ENCODE results near the gene SLC44A3.
A peak's percentile ranks its signal among the peaks of the same experiment; 100 is the strongest.

The SLC44A3 gene

DNA sequence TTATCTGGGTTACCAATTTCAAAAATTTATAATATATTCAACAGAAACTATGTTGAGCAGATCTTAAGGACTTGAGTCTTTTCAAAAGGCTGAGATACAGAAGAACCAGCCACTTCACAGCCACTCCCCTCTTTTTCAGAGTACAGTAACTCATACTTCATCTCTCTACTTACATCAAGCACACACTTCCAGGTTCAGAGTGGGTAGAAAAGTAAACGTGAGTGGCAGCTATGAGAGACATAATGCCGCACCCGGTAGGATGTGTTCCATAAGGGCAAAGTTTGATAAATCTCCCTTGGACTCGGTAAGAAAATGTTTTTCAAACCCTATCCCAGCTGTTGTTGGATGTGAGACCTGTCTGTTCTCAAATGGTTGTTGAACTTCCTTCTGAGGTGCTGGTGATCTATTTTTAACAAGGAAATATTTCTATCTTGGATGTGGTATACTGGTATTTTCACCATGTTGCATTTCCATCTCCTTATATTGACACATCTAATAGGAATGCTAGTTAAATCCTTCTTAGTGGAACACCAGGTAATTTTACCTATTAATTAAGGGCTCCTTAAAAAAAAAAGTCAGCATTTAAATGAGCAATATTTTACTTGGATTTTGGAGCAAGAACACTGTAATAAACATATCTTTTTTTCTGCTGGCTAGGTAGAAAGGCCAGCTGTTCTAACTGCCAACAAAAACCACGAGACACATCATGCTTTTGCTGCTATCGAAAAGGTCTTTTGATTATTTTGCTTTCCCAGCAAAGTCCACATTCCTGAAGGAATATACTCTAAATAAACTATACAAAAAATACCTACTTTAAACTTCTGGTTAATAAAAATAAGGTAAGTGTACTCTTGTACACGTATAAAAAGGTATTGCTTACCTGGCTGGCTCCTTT is 78.6 kb downstream of the SLC44A3 start:
- Histone ChIP-seq H3K9me3 (ENCODE audit: insufficient read depth, low read depth, low read length) (no peaks in the 10 kb centered on the region), H3K4me3 (ENCODE audit: low read length) (no peak overlapping the region), H3K27me3 (ENCODE audit: insufficient read depth, low read length) (no peaks in the 10 kb centered on the region), H3K27ac (ENCODE audit: low read length) (no peak overlapping the region), H3K36me3 (ENCODE audit: insufficient read depth, low read depth, low read length) (peaks cover 87% of the 10 kb centered on the region), H3K9ac (ENCODE audit: low read depth, low read length) (no peak overlapping the region), H3K4me1 (ENCODE audit: insufficient read depth, low read length) (peaks cover 3% of the 10 kb centered on the region; the same call in 1 of the 2 replicates)

DNA sequence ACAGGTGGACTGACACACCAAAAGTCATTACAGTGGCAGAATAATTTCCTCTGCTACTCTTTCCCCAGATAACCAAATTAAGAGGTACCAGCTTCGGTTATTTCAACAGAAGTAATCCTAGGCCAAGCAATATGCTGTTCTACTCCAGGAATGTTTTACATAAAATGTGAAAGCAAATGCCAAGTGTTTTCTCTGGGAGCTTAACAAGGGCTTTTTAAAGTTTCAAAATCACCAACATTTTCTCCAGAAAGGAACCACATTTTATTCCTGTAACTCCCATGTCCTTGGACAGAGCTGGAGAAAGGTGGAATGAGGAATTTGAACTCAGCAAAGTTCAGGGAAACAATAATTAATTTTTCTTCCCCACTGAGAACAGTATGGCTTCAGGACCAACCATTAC is 79.6 kb downstream of the SLC44A3 start:
- Histone ChIP-seq H3K9me3 (ENCODE audit: insufficient read depth, low read depth, low read length) (no peaks in the 10 kb centered on the region), H3K27me3 (ENCODE audit: insufficient read depth, low read length) (no peaks in the 10 kb centered on the region), H3K4me3 (ENCODE audit: low read length) (no peak overlapping the region), H3K27ac (ENCODE audit: low read length) (no peak overlapping the region), H3K36me3 (ENCODE audit: insufficient read depth, low read depth, low read length) (peaks cover 93% of the 10 kb centered on the region), H3K9ac (ENCODE audit: low read depth, low read length) (no peak overlapping the region), H3K4me1 (ENCODE audit: insufficient read depth, low read length) (peaks cover 3% of the 10 kb centered on the region; the same call in 1 of the 2 replicates)

DNA sequence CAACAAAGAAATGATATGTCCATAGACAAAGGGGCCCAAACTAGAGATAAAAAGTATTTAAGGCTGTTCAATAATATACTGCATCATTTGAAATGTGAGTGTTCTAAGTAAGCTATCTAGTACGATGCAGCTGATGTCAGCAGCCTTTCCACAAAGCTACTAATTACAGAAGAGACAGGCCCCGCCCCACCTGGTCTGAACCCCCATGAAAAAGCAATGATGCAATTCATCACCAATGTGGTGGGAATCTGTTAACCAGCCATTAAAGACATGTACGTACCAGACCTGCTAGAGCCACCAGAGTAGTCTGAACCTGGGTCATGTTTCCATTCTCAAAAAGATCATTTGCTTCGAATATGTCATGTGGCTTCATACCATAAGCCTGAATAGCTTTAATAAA is 81.7 kb downstream of the SLC44A3 start:
- Histone ChIP-seq H3K9ac (ENCODE audit: low read depth, low read length) (no peak overlapping the region), H3K36me3 (ENCODE audit: insufficient read depth, low read depth, low read length) (peaks cover 83% of the 10 kb centered on the region), H3K27ac (ENCODE audit: low read length) (no peak overlapping the region), H3K9me3 (ENCODE audit: insufficient read depth, low read depth, low read length) (no peaks in the 10 kb centered on the region), H3K4me3 (ENCODE audit: low read length) (no peak overlapping the region), H3K27me3 (ENCODE audit: insufficient read depth, low read length) (no peaks in the 10 kb centered on the region), H3K4me1 (ENCODE audit: insufficient read depth, low read length) (no peaks in the 10 kb centered on the region)

DNA sequence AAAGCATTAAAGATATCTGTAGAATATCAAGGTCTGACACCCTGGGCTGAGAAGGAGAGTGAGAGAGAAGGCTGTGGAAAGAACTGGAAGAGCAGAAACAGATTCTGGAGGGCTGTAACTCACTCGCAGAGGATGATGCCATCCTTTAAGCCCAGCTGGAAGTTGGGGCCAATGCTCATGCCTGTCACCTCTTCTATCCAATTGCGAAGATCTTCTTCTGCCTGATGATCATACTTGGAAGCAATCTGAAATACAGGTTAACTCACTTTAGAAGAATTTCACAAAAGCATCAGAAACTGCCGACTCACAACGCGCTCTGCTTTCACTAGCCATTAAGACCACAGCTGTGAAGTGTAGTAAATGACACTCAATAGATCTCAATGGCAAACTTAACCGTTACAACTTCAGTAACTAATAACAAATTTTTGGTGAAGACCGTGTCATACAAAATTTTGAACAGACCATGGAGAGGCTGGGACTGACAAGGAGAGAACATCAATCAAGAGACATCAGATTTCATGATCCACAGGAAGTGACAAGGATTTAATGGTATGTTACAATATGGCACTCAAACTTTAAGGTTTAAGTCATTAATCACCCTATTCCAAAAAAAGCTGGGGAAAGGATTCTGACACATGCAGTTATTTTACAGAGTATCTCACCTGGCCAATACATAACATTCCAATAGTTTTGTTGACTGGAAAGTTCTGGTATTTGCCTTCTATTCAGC is 83.3 kb downstream of the SLC44A3 start:
- Histone ChIP-seq H3K9me3 (ENCODE audit: insufficient read depth, low read depth, low read length) (no peaks in the 10 kb centered on the region), H3K27me3 (ENCODE audit: insufficient read depth, low read length) (no peaks in the 10 kb centered on the region), H3K4me3 (ENCODE audit: low read length) (no peak overlapping the region), H3K4me1 (ENCODE audit: insufficient read depth, low read length) (0 out of 2 replicates have a peak, but pooled peaks cover 4% of the 10 kb centered on the region), H3K27ac (ENCODE audit: low read length) (no peak overlapping the region), H3K36me3 (ENCODE audit: insufficient read depth, low read depth, low read length) (peaks cover 75% of the 10 kb centered on the region), H3K9ac (ENCODE audit: low read depth, low read length) (no peak overlapping the region)

DNA sequence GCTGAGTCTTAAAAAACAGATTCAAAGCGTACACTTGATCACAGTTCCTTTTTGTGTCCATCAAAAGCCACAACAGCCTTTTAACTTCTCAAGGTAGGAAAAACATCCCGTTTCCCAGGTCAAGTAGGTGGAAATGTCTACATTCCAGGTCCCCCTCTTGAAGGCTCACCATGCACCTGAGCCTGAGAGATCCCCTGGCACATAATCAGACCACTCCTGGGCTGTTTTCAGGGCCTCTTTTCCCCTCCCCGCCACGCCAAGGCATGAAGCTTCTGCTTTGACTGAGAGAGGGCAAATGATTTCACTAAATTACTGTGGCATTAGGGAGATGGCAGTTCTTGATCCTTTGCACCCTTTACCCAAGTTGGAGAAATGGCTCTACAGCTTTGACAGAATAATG is 85.0 kb downstream of the SLC44A3 start:
- H3K4me3 ChIP-seq (ENCODE audit: low read length) = no peak overlapping the region
- H3K36me3 ChIP-seq (ENCODE audit: insufficient read depth, low read depth, low read length) = peaks cover 61% of the 10 kb centered on the region
- H3K27me3 ChIP-seq (ENCODE audit: insufficient read depth, low read length) = no peaks in the 10 kb centered on the region
- H3K4me1 ChIP-seq (ENCODE audit: insufficient read depth, low read length) = peaks cover 14% of the 10 kb centered on the region
- no peak overlapping the region for H3K9ac ChIP-seq (ENCODE audit: low read depth, low read length)
- H3K9me3 ChIP-seq (ENCODE audit: insufficient read depth, low read depth, low read length) = no peaks in the 10 kb centered on the region
- no peak overlapping the region for H3K27ac ChIP-seq (ENCODE audit: low read length)

DNA sequence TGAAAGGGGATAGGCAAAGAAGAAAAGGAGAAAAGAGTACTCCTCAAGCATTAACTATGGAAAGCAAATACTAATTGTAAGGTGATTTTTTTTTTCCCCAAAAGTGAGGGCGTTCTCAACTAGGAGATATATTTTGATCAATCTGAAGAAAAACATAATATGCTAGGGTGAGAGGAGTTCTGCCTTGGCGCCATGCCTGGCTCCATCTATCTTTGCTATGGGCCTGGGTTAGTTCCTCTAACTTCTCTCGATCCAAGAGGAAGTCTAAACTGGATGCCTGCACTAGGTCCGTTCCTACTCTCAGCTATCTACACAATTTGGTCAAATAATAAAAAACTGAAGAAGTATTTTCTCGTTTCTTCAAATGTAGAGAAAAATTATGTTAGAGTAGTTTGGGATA is 86.2 kb downstream of the SLC44A3 start:
- Histone ChIP-seq H3K4me3 (ENCODE audit: low read length) (no peak overlapping the region), H3K36me3 (ENCODE audit: insufficient read depth, low read depth, low read length) (peaks cover 61% of the 10 kb centered on the region), H3K4me1 (ENCODE audit: insufficient read depth, low read length) (peaks cover 22% of the 10 kb centered on the region), H3K9ac (ENCODE audit: low read depth, low read length) (no peak overlapping the region), H3K27me3 (ENCODE audit: insufficient read depth, low read length) (no peaks in the 10 kb centered on the region), H3K27ac (ENCODE audit: low read length) (no peak overlapping the region), H3K9me3 (ENCODE audit: insufficient read depth, low read depth, low read length) (no peaks in the 10 kb centered on the region)

DNA sequence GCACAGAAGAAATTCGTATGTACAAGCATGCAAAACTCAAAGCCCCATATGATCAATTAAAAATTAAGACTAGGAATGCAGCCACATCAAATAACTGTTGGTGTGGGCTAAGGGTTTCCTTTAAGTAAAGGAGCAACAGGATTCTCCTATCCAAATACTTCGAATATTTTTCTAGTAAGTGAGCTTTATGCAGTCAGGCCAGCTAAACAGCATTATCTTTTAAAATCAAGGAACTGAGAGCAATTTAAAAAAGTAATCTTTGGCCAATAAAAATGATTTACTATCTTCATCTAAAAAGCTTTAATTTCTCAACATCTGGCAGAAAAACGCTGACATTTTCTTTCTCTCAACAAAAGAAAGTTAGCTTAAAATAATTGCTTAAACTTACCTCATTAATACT is 87.0 kb downstream of the SLC44A3 start:
- Histone ChIP-seq H3K9ac (ENCODE audit: low read depth, low read length) (no peak overlapping the region), H3K27ac (ENCODE audit: low read length) (no peak overlapping the region), H3K36me3 (ENCODE audit: insufficient read depth, low read depth, low read length) (peaks cover 54% of the 10 kb centered on the region), H3K4me1 (ENCODE audit: insufficient read depth, low read length) (peaks cover 22% of the 10 kb centered on the region), H3K9me3 (ENCODE audit: insufficient read depth, low read depth, low read length) (no peaks in the 10 kb centered on the region), H3K4me3 (ENCODE audit: low read length) (no peak overlapping the region), H3K27me3 (ENCODE audit: insufficient read depth, low read length) (no peaks in the 10 kb centered on the region)

DNA sequence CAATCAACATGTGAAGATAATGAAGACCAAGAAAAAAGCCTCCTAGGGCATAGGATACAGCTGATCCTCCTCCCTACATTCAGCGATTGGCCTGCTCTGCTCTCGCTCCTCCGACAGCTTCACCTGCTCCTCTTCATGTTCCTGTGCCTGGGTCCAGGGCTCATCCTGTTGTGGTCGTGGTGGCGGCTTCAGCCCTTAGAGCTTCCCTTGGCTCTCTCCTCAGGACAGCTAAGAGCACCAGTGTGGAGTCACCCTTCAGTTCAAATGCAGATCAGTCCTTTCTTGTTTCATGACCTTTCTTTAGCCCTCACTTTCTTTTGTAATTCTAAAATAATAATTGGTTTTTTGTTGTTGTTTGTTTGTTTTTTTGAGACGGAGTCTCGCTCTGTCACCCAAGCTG is 88.0 kb downstream of the SLC44A3 start:
- Histone ChIP-seq H3K27me3 (ENCODE audit: insufficient read depth, low read length) (no peaks in the 10 kb centered on the region), H3K4me1 (ENCODE audit: insufficient read depth, low read length) (peaks cover 32% of the 10 kb centered on the region), H3K36me3 (ENCODE audit: insufficient read depth, low read depth, low read length) (peaks cover 43% of the 10 kb centered on the region)

DNA sequence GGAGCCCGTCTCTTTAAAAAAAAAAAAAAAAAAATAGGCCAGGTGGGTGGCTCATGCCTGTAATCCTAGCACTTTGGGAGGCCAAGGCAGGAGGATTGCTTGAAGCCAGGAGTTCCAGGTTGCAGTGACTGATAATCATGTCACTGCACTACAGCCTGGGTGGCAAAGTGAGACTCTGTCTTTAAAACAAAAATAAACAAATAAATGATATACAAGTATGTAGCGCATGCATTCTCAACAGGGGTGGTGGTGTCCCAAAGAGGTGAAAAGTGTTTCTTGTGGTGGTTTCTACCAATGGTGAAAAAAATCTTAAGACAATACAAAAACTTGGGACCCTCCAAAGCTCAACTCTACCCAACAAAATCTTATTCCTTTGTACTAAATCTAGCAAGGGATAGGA is 88.8 kb downstream of the SLC44A3 start:
- no peaks in the 10 kb centered on the region for H3K27me3 ChIP-seq (ENCODE audit: insufficient read depth, low read length)
- no peak overlapping the region for H3K27ac ChIP-seq (ENCODE audit: low read length)
- no peak overlapping the region for H3K9ac ChIP-seq (ENCODE audit: low read depth, low read length)
- H3K4me1 ChIP-seq (ENCODE audit: insufficient read depth, low read length) = peaks cover 32% of the 10 kb centered on the region
- no peaks in the 10 kb centered on the region for H3K9me3 ChIP-seq (ENCODE audit: insufficient read depth, low read depth, low read length)
- peaks cover 35% of the 10 kb centered on the region; the same call in 1 of the 2 replicates for H3K36me3 ChIP-seq (ENCODE audit: insufficient read depth, low read depth, low read length)
- H3K4me3 ChIP-seq (ENCODE audit: low read length) = no peak overlapping the region

More for the DNA sequence above, 88.0 kb downstream of the SLC44A3 start:
- Histone ChIP-seq H3K4me3 (ENCODE audit: low read length) (no peak overlapping the region), H3K27ac (ENCODE audit: low read length) (no peak overlapping the region), H3K9me3 (ENCODE audit: insufficient read depth, low read depth, low read length) (no peaks in the 10 kb centered on the region), H3K9ac (ENCODE audit: low read depth, low read length) (no peak overlapping the region)

DNA sequence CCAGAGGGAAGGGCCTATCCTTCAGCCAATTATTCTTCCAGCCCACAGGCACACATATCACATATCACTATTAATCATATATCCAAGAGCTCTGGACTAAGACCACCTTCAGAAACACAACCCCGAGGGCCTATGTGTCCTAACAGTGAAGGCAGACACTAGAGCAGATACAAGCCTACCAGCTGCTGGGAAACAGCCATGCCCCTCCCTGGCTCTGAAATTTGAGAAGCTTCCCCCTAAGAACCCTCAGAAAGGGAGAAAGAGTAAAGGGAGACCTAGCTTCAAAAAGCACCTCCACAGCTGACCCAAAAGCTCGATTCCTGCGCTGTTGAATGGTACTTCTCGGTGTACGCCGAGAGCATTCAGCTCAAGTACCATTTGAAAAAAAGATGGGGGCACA is 89.3 kb downstream of the SLC44A3 start:
- peaks cover 35% of the 10 kb centered on the region; the same call in 1 of the 2 replicates for H3K36me3 ChIP-seq (ENCODE audit: insufficient read depth, low read depth, low read length)
- H3K27me3 ChIP-seq (ENCODE audit: insufficient read depth, low read length) = no peaks in the 10 kb centered on the region
- no peaks in the 10 kb centered on the region for H3K9me3 ChIP-seq (ENCODE audit: insufficient read depth, low read depth, low read length)
- no peak overlapping the region for H3K27ac ChIP-seq (ENCODE audit: low read length)
- 0 out of 2 replicates have a peak overlapping the region, but pooled peaks have one; percentile 4 for H3K4me3 ChIP-seq (ENCODE audit: low read length)
- H3K9ac ChIP-seq (ENCODE audit: low read depth, low read length) = no peak overlapping the region
- peaks cover 32% of the 10 kb centered on the region for H3K4me1 ChIP-seq (ENCODE audit: insufficient read depth, low read length)

DNA sequence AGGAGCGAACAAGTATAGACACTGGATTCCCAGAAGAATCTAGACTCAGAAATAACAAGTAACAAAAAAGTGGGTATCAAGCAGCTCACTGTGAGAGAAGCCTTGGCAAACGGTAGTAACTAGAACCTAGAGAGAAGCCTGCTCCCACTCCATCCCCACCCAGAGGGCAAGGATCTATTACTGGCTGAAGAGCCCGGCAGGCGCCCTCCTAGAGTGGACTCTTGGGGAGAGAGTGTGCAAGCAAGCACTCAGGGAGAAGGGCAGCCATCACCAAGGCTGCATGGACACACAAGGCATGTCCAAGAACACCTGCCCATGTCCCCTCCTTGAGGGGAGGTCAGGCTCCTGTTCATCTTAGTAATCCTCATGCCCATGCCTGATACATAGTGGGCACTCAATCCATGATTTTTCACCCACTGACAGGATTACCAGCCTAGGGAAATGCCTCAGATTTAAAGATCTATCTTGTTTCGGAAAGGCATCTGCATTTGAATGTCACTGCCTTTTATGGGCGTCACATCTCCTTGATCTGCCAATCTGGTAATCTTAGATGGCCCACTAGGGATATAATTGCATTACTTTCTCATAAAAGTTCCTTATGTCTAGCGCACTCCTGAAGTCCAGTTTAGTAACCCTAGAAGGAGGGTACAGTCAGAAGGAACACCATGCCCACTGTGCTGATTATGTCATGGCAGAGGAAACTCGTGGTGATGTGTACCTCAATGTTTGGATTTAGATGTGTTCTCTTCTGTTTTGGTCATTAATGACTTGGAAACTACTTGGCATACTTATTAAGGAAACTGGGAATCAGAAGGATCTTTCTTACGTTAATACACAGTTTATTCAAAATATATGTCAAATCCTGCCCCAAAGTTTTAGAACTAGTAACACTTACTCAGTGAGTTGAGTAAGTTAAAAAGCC is 92.4 kb downstream of the SLC44A3 start:
- Histone ChIP-seq H3K9me3 (ENCODE audit: insufficient read depth, low read depth, low read length) (no peaks in the 10 kb centered on the region), H3K36me3 (ENCODE audit: insufficient read depth, low read depth, low read length) (peaks cover 27% of the 10 kb centered on the region), H3K27ac (ENCODE audit: low read length) (no peak overlapping the region), H3K9ac (ENCODE audit: low read depth, low read length) (no peak overlapping the region), H3K4me3 (ENCODE audit: low read length) (no peak overlapping the region), H3K27me3 (ENCODE audit: insufficient read depth, low read length) (no peaks in the 10 kb centered on the region), H3K4me1 (ENCODE audit: insufficient read depth, low read length) (peaks cover 32% of the 10 kb centered on the region)

Data from iPS-20b (cell line).